IPS-20b (cell line): ENCODE results near the gene PLCB4.

ENCODE experiments used
- H3K27ac ChIP-seq: one replicate; pipeline ENCODE4 v1.5.1; 2013; ENCODE audit warnings: low read length
- H3K27me3 ChIP-seq: 2 replicates; pipeline ENCODE4 v1.6.1; 2013; ENCODE audit warnings: mild to moderate bottlenecking, low read length, inconsistent platforms; ENCODE audit not compliant: insufficient read depth
- H3K36me3 ChIP-seq: 2 replicates; pipeline ENCODE4 v1.6.1; 2013; ENCODE audit warnings: low read depth, mild to moderate bottlenecking, inconsistent platforms, low read length, moderate library complexity; ENCODE audit not compliant: insufficient read depth
- H3K4me1 ChIP-seq: 2 replicates; pipeline ENCODE4 v1.6.1; 2013; ENCODE audit warnings: mild to moderate bottlenecking, control low read depth, inconsistent platforms, low read length, moderate library complexity; ENCODE audit not compliant: insufficient read depth
- H3K4me3 ChIP-seq: 2 replicates; pipeline ENCODE4 v1.5.1; 2013; ENCODE audit warnings: mild to moderate bottlenecking, low read length, inconsistent platforms
- H3K9ac ChIP-seq: 2 replicates; pipeline ENCODE4 v1.6.1; 2013; ENCODE audit warnings: low read depth, mild to moderate bottlenecking, inconsistent platforms, low read length, moderate library complexity
- H3K9me3 ChIP-seq: 2 replicates; pipeline ENCODE4 v1.6.1; 2013; ENCODE audit warnings: mild to moderate bottlenecking, low read depth, low read length, inconsistent platforms; ENCODE audit not compliant: insufficient read depth

PLCB4 gene

GRCh38 chr20:9359561-9360308 lies 290.8 kb downstream of the PLCB4 start:
- no peak overlapping the region for H3K9ac ChIP-seq
- H3K36me3 ChIP-seq, result peaks cover 14% of the 10 kb centered on the region; the same call in 1 of the 2 replicates
- no peaks in the 10 kb centered on the region for H3K4me1 ChIP-seq
- H3K9me3 ChIP-seq, result no peaks in the 10 kb centered on the region
- no peak overlapping the region for H3K27ac ChIP-seq
- H3K27me3 ChIP-seq, result no peaks in the 10 kb centered on the region
- no peak overlapping the region for H3K4me3 ChIP-seq

- H3K4me1 ChIP-seq, result no peaks in the 10 kb centered on the region
- no peaks in the 10 kb centered on the region for H3K9me3 ChIP-seq
- H3K36me3 ChIP-seq, result peaks cover 14% of the 10 kb centered on the region; the same call in 1 of the 2 replicates
- no peaks in the 10 kb centered on the region for H3K27me3 ChIP-seq
- no peak overlapping the region for H3K9ac ChIP-seq
- H3K4me3 ChIP-seq, result no peak overlapping the region
- H3K27ac ChIP-seq, result no peak overlapping the region
Observed at GRCh38 chr20:9360431-9360830, 291.5 kb downstream of the PLCB4 start.

DNA sequence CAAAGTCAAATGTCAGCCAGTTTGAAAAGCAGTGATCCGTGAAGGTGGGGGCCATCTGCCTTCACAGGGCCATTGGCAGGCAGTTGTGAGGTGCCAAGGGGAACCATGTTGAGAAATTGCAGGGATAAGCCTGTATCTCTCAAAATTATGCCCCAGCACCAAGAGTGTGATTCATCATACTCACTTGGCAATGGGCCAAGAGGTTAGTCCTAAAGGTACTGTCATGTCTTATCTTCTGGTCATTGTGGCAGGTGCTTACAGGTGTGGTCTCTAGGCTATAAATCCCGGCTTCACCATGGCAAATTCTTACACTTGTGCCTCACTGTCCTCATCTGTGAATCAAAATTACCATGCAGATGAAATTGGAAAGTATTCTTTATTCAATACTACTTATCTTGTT lies 294.8 kb downstream of the PLCB4 start:
- Histone ChIP-seq H3K27ac (no peak overlapping the region), H3K4me1 (no peaks in the 10 kb centered on the region), H3K9me3 (no peaks in the 10 kb centered on the region), H3K27me3 (no peaks in the 10 kb centered on the region), H3K36me3 (peaks cover 14% of the 10 kb centered on the region; the same call in 1 of the 2 replicates), H3K4me3 (no peak overlapping the region), H3K9ac (no peak overlapping the region)

- Histone ChIP-seq H3K27me3 (no peaks in the 10 kb centered on the region), H3K4me1 (no peaks in the 10 kb centered on the region), H3K9me3 (no peaks in the 10 kb centered on the region), H3K9ac (no peak overlapping the region), H3K27ac (no peak overlapping the region), H3K36me3 (peaks cover 14% of the 10 kb centered on the region; the same call in 1 of the 2 replicates), H3K4me3 (no peak overlapping the region)
Observed at GRCh38 chr20:9367328-9367727, 298.4 kb downstream of the PLCB4 start.

DNA sequence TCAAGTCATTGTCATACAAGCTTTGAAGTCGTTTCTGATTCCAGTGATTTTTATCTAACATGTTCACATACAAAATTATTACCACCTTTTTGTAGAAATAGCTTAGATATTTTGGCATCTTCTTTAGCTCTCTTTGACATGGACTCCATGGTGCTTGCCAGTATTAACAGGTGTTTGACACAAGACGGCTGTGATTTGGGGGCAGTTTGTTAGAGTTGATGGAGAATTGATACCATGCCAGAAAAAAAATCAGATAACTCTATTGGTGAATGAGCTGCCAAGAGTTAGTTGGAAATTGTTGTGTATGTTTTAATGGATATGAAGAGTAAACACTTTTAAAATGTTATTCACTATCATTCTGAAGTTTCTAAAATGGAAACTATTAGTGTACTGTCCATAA lies 298.9 kb downstream of the PLCB4 start:
- H3K27ac ChIP-seq, result no peak overlapping the region

DNA sequence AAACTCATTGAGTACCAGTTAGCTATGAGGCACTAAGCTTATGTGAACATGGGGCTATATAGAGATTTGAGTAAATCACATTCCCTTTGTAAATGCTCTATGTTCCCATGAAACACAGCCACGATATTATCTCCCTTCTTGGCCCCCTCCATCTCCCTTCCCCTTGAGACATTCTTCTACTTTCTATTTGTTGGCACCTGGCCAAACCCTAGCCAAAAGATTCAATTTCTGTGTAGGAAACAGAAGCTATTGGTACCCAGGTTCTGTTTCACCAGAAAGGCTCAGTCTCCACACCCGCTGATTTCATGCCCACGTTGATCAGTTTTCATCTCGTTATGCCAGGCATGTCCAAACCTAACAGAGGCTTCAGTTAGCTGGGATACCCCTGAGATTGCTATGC lies 300.0 kb downstream of the PLCB4 start:
- H3K9ac ChIP-seq, result no peak overlapping the region

More for the DNA sequence above, 298.9 kb downstream of the PLCB4 start:
- H3K9ac ChIP-seq, result no peak overlapping the region
- no peaks in the 10 kb centered on the region for H3K4me1 ChIP-seq
- H3K4me3 ChIP-seq, result no peak overlapping the region
- no peaks in the 10 kb centered on the region for H3K9me3 ChIP-seq
- H3K36me3 ChIP-seq, result peaks cover 14% of the 10 kb centered on the region; the same call in 1 of the 2 replicates
- H3K27me3 ChIP-seq, result no peaks in the 10 kb centered on the region

GRCh38 chr20:9369557-9369956 lies 300.7 kb downstream of the PLCB4 start:
- Histone ChIP-seq H3K9me3 (no peaks in the 10 kb centered on the region), H3K27ac (no peak overlapping the region), H3K27me3 (no peaks in the 10 kb centered on the region), H3K36me3 (no peaks in the 10 kb centered on the region), H3K4me1 (peaks cover 13% of the 10 kb centered on the region), H3K9ac (no peak overlapping the region), H3K4me3 (no peak overlapping the region)

More for the DNA sequence above, 300.0 kb downstream of the PLCB4 start:
- no peaks in the 10 kb centered on the region for H3K27me3 ChIP-seq
- peaks cover 6% of the 10 kb centered on the region; the same call in 1 of the 2 replicates for H3K4me1 ChIP-seq
- H3K4me3 ChIP-seq, result no peak overlapping the region
- H3K9me3 ChIP-seq, result no peaks in the 10 kb centered on the region
- no peak overlapping the region for H3K27ac ChIP-seq
- H3K36me3 ChIP-seq, result 0 out of 2 replicates have a peak, but pooled peaks cover 5% of the 10 kb centered on the region

- peaks cover 32% of the 10 kb centered on the region for H3K4me1 ChIP-seq
- H3K9me3 ChIP-seq, result no peaks in the 10 kb centered on the region
- H3K4me3 ChIP-seq, result no peak overlapping the region
- no peak overlapping the region for H3K9ac ChIP-seq
- H3K27me3 ChIP-seq, result no peaks in the 10 kb centered on the region
- no peak overlapping the region for H3K27ac ChIP-seq
- no peaks in the 10 kb centered on the region for H3K36me3 ChIP-seq
Observed at GRCh38 chr20:9374072-9374471, 305.2 kb downstream of the PLCB4 start.

- peak overlapping the region; percentile 31; the same call in 1 of the 2 replicates for H3K4me3 ChIP-seq
- no peak overlapping the region for H3K27ac ChIP-seq
- no peaks in the 10 kb centered on the region for H3K36me3 ChIP-seq
- H3K27me3 ChIP-seq, result no peaks in the 10 kb centered on the region
- H3K4me1 ChIP-seq, result peaks cover 32% of the 10 kb centered on the region
- H3K9ac ChIP-seq, result no peak overlapping the region
- H3K9me3 ChIP-seq, result no peaks in the 10 kb centered on the region
Observed at GRCh38 chr20:9374480-9374879, 305.6 kb downstream of the PLCB4 start.

- no peaks in the 10 kb centered on the region for H3K36me3 ChIP-seq
- peak overlapping the region; percentile 31; the same call in 1 of the 2 replicates for H3K4me3 ChIP-seq
- peak overlapping the region; percentile 20 for H3K27ac ChIP-seq
- H3K4me1 ChIP-seq, result peaks cover 32% of the 10 kb centered on the region
- no peaks in the 10 kb centered on the region for H3K27me3 ChIP-seq
- no peak overlapping the region for H3K9ac ChIP-seq
- H3K9me3 ChIP-seq, result no peaks in the 10 kb centered on the region
Observed at GRCh38 chr20:9375221-9375681, 306.4 kb downstream of the PLCB4 start.

GRCh38 chr20:9377007-9377406 lies 308.1 kb downstream of the PLCB4 start:
- peaks cover 1% of the 10 kb centered on the region; the same call in 1 of the 2 replicates for H3K36me3 ChIP-seq
- H3K4me1 ChIP-seq, result peaks cover 32% of the 10 kb centered on the region
- no peak overlapping the region for H3K9ac ChIP-seq
- no peak overlapping the region for H3K27ac ChIP-seq
- H3K27me3 ChIP-seq, result no peaks in the 10 kb centered on the region
- no peak overlapping the region for H3K4me3 ChIP-seq
- no peaks in the 10 kb centered on the region for H3K9me3 ChIP-seq
